KMS-11 (cell line): ENCODE measurements around the gene LDB3.

Experiments
- H2AFZ ChIP-seq: fragments of 200-600 bp; sonication (generic); 2 replicates; pipeline ENCODE4 v1.6.1; 2016; ENCODE audit warnings: antibody characterized with exemption, mixed run types, low read depth
- H3K27ac ChIP-seq: fragments of 200-600 bp; sonication (generic); 2 replicates; pipeline ENCODE4 v1.6.1; 2016; ENCODE audit warnings: mild to moderate bottlenecking, mixed run types
- H3K27me3 ChIP-seq: fragments of 200-600 bp; sonication (generic); 2 replicates; pipeline ENCODE4 v1.6.1; 2017; ENCODE audit warnings: mild to moderate bottlenecking, low read depth, mixed run types, moderate library complexity; ENCODE audit not compliant: insufficient read depth
- H3K36me3 ChIP-seq: fragments of 200-600 bp; sonication (generic); 2 replicates; pipeline ENCODE4 v1.6.1; 2017; ENCODE audit warnings: mild to moderate bottlenecking, mixed run types; ENCODE audit not compliant: insufficient read depth
- H3K4me1 ChIP-seq: fragments of 200-600 bp; sonication (generic); 2 replicates; pipeline ENCODE4 v1.6.1; 2016; ENCODE audit warnings: mild to moderate bottlenecking, low read depth, mixed run types; ENCODE audit not compliant: poor library complexity, severe bottlenecking
- H3K4me2 ChIP-seq: fragments of 200-600 bp; sonication (generic); 2 replicates; pipeline ENCODE4 v1.7.0; 2016; ENCODE audit warnings: mild to moderate bottlenecking, mixed run types
- H3K4me3 ChIP-seq: fragments of 200-600 bp; sonication (generic); IDR thresholded peaks from 2 replicates; pipeline ENCODE4 v1.6.1; 2017; ENCODE audit warnings: low read depth, low read length, mixed read lengths; ENCODE audit not compliant: insufficient read depth
- H3K79me2 ChIP-seq: fragments of 200-600 bp; sonication (generic); 2 replicates; pipeline ENCODE4 v1.6.1; 2016; ENCODE audit warnings: low read depth, mixed run types; ENCODE audit not compliant: insufficient read depth
- H3K9ac ChIP-seq: fragments of 200-600 bp; sonication (generic); 2 replicates; pipeline ENCODE4 v1.6.1; 2016; ENCODE audit warnings: mild to moderate bottlenecking, mixed run types
- H4K20me1 ChIP-seq: fragments of 200-600 bp; sonication (generic); 2 replicates; pipeline ENCODE4 v1.6.1; 2016; ENCODE audit warnings: mild to moderate bottlenecking, mixed run types; ENCODE audit not compliant: insufficient read depth
- TF ChIP-seq, protein P1 (sequence below): fragments of 200-600 bp; sonication (generic); conservative IDR thresholded peaks from 2 replicates; pipeline ENCODE4 v1.6.1; 2017; ENCODE audit warnings: low read depth, mild to moderate bottlenecking, antibody characterized with exemption, low read length, moderate library complexity, mixed read lengths

The LDB3 gene

GRCh38 chr10:86703176-86703575 lies 34.9 kb downstream of the LDB3 start:
- no peaks in the 10 kb centered on the region for H3K36me3 ChIP-seq
- TF ChIP-seq, protein P1, sequence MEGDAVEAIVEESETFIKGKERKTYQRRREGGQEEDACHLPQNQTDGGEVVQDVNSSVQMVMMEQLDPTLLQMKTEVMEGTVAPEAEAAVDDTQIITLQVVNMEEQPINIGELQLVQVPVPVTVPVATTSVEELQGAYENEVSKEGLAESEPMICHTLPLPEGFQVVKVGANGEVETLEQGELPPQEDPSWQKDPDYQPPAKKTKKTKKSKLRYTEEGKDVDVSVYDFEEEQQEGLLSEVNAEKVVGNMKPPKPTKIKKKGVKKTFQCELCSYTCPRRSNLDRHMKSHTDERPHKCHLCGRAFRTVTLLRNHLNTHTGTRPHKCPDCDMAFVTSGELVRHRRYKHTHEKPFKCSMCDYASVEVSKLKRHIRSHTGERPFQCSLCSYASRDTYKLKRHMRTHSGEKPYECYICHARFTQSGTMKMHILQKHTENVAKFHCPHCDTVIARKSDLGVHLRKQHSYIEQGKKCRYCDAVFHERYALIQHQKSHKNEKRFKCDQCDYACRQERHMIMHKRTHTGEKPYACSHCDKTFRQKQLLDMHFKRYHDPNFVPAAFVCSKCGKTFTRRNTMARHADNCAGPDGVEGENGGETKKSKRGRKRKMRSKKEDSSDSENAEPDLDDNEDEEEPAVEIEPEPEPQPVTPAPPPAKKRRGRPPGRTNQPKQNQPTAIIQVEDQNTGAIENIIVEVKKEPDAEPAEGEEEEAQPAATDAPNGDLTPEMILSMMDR = no peak

GRCh38 chr10:86705139-86705538 lies 36.8 kb downstream of the LDB3 start:
- Histone ChIP-seq H3K36me3 (no peaks in the 10 kb centered on the region), H3K4me1 (no peaks in the 10 kb centered on the region), H3K27me3 (no peaks in the 10 kb centered on the region), H4K20me1 (no peaks in the 10 kb centered on the region), H3K9ac (no peak overlapping the region), H2AFZ (no peak overlapping the region), H3K4me2 (no peak overlapping the region), H3K79me2 (no peaks in the 10 kb centered on the region), H3K27ac (no peak overlapping the region), H3K4me3 (no peak overlapping the region)
- TF ChIP-seq, protein P1 = no peak

More at GRCh38 chr10:86703176-86703575, 34.9 kb downstream of the LDB3 start:
- Histone ChIP-seq H3K27ac (no peak overlapping the region), H3K27me3 (no peaks in the 10 kb centered on the region), H2AFZ (no peak overlapping the region), H3K4me2 (no peak overlapping the region), H4K20me1 (no peaks in the 10 kb centered on the region), H3K4me3 (no peak overlapping the region), H3K9ac (no peak overlapping the region), H3K79me2 (no peaks in the 10 kb centered on the region), H3K4me1 (no peaks in the 10 kb centered on the region)

- H4K20me1 ChIP-seq = no peaks in the 10 kb centered on the region
- H3K4me2 ChIP-seq = no peak overlapping the region
- H2AFZ ChIP-seq = no peak overlapping the region
- H3K9ac ChIP-seq = no peak overlapping the region
- no peaks in the 10 kb centered on the region for H3K36me3 ChIP-seq
- no peaks in the 10 kb centered on the region for H3K27me3 ChIP-seq
- TF ChIP-seq, protein P1 = no peak
- H3K4me1 ChIP-seq = peaks cover 4% of the 10 kb centered on the region
- H3K4me3 ChIP-seq = no peak overlapping the region
- H3K79me2 ChIP-seq = no peaks in the 10 kb centered on the region
- no peak overlapping the region for H3K27ac ChIP-seq
Observed at GRCh38 chr10:86705905-86706304, 37.6 kb downstream of the LDB3 start.

DNA sequence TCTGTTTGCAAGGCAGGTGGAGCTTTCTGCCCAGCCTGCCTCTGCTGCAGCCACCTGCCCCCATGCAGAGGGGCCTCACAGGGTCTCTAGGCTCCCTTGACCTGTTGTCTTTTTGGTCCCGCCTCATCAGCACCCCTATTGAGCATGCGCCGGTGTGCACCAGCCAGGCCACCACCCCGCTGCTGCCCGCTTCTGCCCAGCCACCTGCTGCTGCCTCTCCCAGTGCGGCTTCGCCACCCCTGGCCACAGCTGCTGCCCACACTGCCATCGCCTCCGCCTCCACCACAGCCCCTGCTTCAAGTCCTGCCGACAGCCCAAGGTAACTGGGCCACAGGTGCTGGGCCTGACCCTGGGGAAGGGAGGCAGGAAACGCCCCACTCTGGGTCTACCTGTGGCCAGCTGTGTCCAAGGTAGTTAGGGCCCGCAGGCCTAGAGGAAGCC lies 38.1 kb downstream of the LDB3 start:
- Histone ChIP-seq H3K27me3 (no peaks in the 10 kb centered on the region), H3K4me3 (no peak overlapping the region), H3K4me2 (no peak overlapping the region), H3K9ac (no peak overlapping the region), H3K79me2 (no peaks in the 10 kb centered on the region), H4K20me1 (no peaks in the 10 kb centered on the region), H3K4me1 (peaks cover 5% of the 10 kb centered on the region), H3K27ac (no peak overlapping the region), H2AFZ (no peak overlapping the region), H3K36me3 (no peaks in the 10 kb centered on the region)
- TF ChIP-seq, protein P1 = no peak
